Stimulated activated CD8-positive, alpha-beta memory T cell treated with anti-CD3 and anti-CD28 coated beads, Interleukin-12 subunit alpha, Interleukin-12 subunit beta, amount 100 ng/mL, for 1 hour (primary cell): ENCODE data around the gene XRN2.
"Not testable (repeated sequence)": the region's sequence is repeated elsewhere in the genome, so short reads cannot be mapped to it uniquely, and the experiment has no call there.

Experiments
- DNase-seq: peaks from one replicate; pipeline ENCODE4 v3.0.0-alpha.2; 2020; ENCODE audit warnings: low read depth

XRN2 gene

GRCh38 chr20:21352703-21353102, 49.6 kb downstream of the XRN2 start:
- DNase-seq, result no peak

- DNase-seq, result no peak
Observed at GRCh38 chr20:21353236-21353635, 50.1 kb downstream of the XRN2 start.

- no peak for DNase-seq
Observed at GRCh38 chr20:21355981-21356380, 52.9 kb downstream of the XRN2 start.

- DNase-seq, result no peak
Observed at GRCh38 chr20:21356386-21356785, 53.3 kb downstream of the XRN2 start.

- no peak for DNase-seq
Observed at GRCh38 chr20:21357844-21358243, 54.7 kb downstream of the XRN2 start.

- no peak for DNase-seq
Observed at GRCh38 chr20:21358737-21359136, 55.6 kb downstream of the XRN2 start.

GRCh38 chr20:21360705-21361104, 57.6 kb downstream of the XRN2 start:
- no peak for DNase-seq

- no peak for DNase-seq
Observed at GRCh38 chr20:21361266-21361665, 58.1 kb downstream of the XRN2 start.

GRCh38 chr20:21364413-21364812, 61.3 kb downstream of the XRN2 start:
- DNase-seq, result no peak

GRCh38 chr20:21365771-21366170, 62.6 kb downstream of the XRN2 start:
- DNase-seq, result no peak

GRCh38 chr20:21366273-21366672, 63.1 kb downstream of the XRN2 start:
- not testable (repeated sequence) for DNase-seq

- no peak for DNase-seq
Observed at GRCh38 chr20:21368791-21369190, 65.7 kb downstream of the XRN2 start.

- DNase-seq, result no peak
Observed at GRCh38 chr20:21371193-21371592, 68.1 kb downstream of the XRN2 start.

- DNase-seq, result no peak
Observed at GRCh38 chr20:21372016-21372415, 68.9 kb downstream of the XRN2 start.

GRCh38 chr20:21373436-21373835, 70.3 kb downstream of the XRN2 start:
- no peak for DNase-seq

GRCh38 chr20:21376626-21377025, 73.5 kb downstream of the XRN2 start:
- DNase-seq, result no peak

- no peak for DNase-seq
Observed at GRCh38 chr20:21377701-21378100, 74.6 kb downstream of the XRN2 start.

- DNase-seq, result no peak
Observed at GRCh38 chr20:21378259-21378658, 75.1 kb downstream of the XRN2 start.

- no peak for DNase-seq
Observed at GRCh38 chr20:21380711-21381110, 77.6 kb downstream of the XRN2 start.

GRCh38 chr20:21381619-21382018, 78.5 kb downstream of the XRN2 start:
- no peak for DNase-seq

- DNase-seq, result no peak
Observed at GRCh38 chr20:21384308-21384892, 81.3 kb downstream of the XRN2 start.

GRCh38 chr20:21386111-21386510, 83.0 kb downstream of the XRN2 start:
- no peak for DNase-seq

- DNase-seq, result no peak
Observed at GRCh38 chr20:21387528-21387927, 84.4 kb downstream of the XRN2 start.

GRCh38 chr20:21388566-21388965, 85.4 kb downstream of the XRN2 start:
- no peak for DNase-seq

GRCh38 chr20:21389368-21389767, 86.2 kb downstream of the XRN2 start:
- no peak for DNase-seq
